ENCODE results near the gene USP53. TPM values are rescaled to one million over a fixed set of nuclear protein-coding genes. Genes with fewer than 3 reads are reported as not detected.

The USP53 gene
- total and polyA plus RNA-seq, 2 of the 13 experiments (the other 11 are each of a cell fraction or from before 2014, with no cell fraction given) = 5.3 to 8.1 TPM

- Histone ChIP-seq H3K27ac (ENCODE audit: extremely low read length, insufficient read depth, low read length) (no peak overlapping the region), H3K4me1 (ENCODE audit: insufficient read depth, low read length) (peaks cover 4% of the 10 kb centered on the region), H3K4me3 (replicated peaks in 1 of 3; ENCODE audit: insufficient read depth in 1 of 3, low read depth in 2 of 3, low read length in 3 of 3) (no peak overlapping the region), H3K36me3 (replicated peaks in 1 of 2; ENCODE audit: control insufficient read depth in 1 of 2, insufficient read depth in 2 of 2, low read length in 2 of 2) (no peaks in the 10 kb centered on the region), H3K27me3 (ENCODE audit: control insufficient read depth in 1 of 2, insufficient read depth in 2 of 2, low read length in 2 of 2) (no peaks in the 10 kb centered on the region), H3K9me3 (ENCODE audit: low read length) (no peaks in the 10 kb centered on the region), H3K79me2 (ENCODE audit: insufficient read depth, low read length) (no peaks in the 10 kb centered on the region), H3K9ac (ENCODE audit: insufficient read depth, low read depth, low read length) (no peak overlapping the region), H2AFZ (ENCODE audit: low read length) (no peak overlapping the region), H4K20me1 (ENCODE audit: insufficient read depth, low read length) (no peaks in the 10 kb centered on the region), H3K4me2 (ENCODE audit: low read depth, low read length) (no peak overlapping the region)
- in situ Hi-C loops (cut with HindIII; ENCODE audit: extremely low pct_ligation_motif_present, low pct_unique_long_range_greater_than_20kb) = no loop called here
- no TSS peak for BruUV-seq (replicated peaks)
- FAIRE-seq (no peak), DNase-seq (ENCODE audit: low spot score) (no peak), ATAC-seq (no peak)
- TF ChIP-seq ATAD3A (CRISPR knock-in tag; IDR thresholded peaks at IDR 0.05) (no peak), SMAD1 (CRISPR knock-in tag; IDR thresholded peaks at IDR 0.05; ENCODE audit: borderline replicate concordance, low read depth) (no peak), ZNF879 (CRISPR knock-in tag; IDR thresholded peaks at IDR 0.05) (no peak), SPEN (CRISPR knock-in tag; IDR thresholded peaks at IDR 0.05; ENCODE audit: low read depth) (no peak), GLI4 (CRISPR knock-in tag; IDR thresholded peaks at IDR 0.05; ENCODE audit: borderline replicate concordance) (no peak), ZNF281 (CRISPR knock-in tag; IDR thresholded peaks at IDR 0.05; ENCODE audit: borderline replicate concordance) (no peak), RXRB (CRISPR knock-in tag; IDR thresholded peaks at IDR 0.05; ENCODE audit: borderline replicate concordance) (no peak), CREM (IDR thresholded peaks at IDR 0.05) (no peak), CREM (CRISPR knock-in tag; IDR thresholded peaks at IDR 0.05) (no peak), ZNF782 (CRISPR knock-in tag; IDR thresholded peaks at IDR 0.05; ENCODE audit: borderline replicate concordance) (no peak), ZNF703 (CRISPR knock-in tag; IDR thresholded peaks at IDR 0.05; ENCODE audit: borderline replicate concordance) (no peak), MBNL3 (CRISPR knock-in tag; conservative IDR thresholded peaks at IDR 0.05) (no peak), CBFB (CRISPR knock-in tag; IDR thresholded peaks at IDR 0.05) (no peak), GPBP1L1 (CRISPR knock-in tag; IDR thresholded peaks at IDR 0.05) (no peak), ZBTB1 (CRISPR knock-in tag; IDR thresholded peaks at IDR 0.05; ENCODE audit: borderline replicate concordance) (no peak), ZNF619 (CRISPR knock-in tag; IDR thresholded peaks at IDR 0.05) (no peak), RFXAP (CRISPR knock-in tag; IDR thresholded peaks at IDR 0.05; ENCODE audit: borderline replicate concordance) (no peak), ZNF670 (CRISPR knock-in tag; IDR thresholded peaks at IDR 0.05; ENCODE audit: borderline replicate concordance) (no peak)
- ChIA-PET POLR2A (no interaction called here), CTCF (ENCODE audit: low intra/inter-chr PET ratio, low total read pairs) (no interaction called here)
- intact Hi-C loops (cut with micrococcal nuclease; ENCODE audit: unreplicated experiment) = no loop called here
- 0% methylated on average over 1 of the region's 1 CpG for WGBS (ENCODE audit: low lambda C conversion rate)
These were observed 6.3 kb upstream of the USP53 start for GRCh38 chr4:119206178-119206577.
